Prostate gland (tissue), 2 donors: ENCODE data around the gene RTKN. TPM values are rescaled to one million over a fixed set of nuclear protein-coding genes. Genes with fewer than 3 reads are reported as not detected.

Experiments
- DNase-seq: peaks from one replicate; pipeline ENCODE4 v3.0.0-alpha.2; 2019; ENCODE audit warnings: low spot score
- H3K27ac ChIP-seq, 2 donors: fragments of 200-600 bp; sonication (generic); 2 replicates each; pipeline ENCODE4 v1.5.1; 2017 to 2019
- H3K27me3 ChIP-seq: fragments of 200-600 bp; sonication (generic); replicated peaks from 2 replicates; pipeline ENCODE4 v1.5.1; 2019; ENCODE audit not compliant: insufficient read depth
- H3K36me3 ChIP-seq, 2 donors: fragments of 200-600 bp; sonication (generic); 1 replicate in 1 of 2; 2 replicates in 1 of 2; pipeline versions ENCODE4 v1.5.1 to v1.8.1; 2017 to 2019
- H3K4me1 ChIP-seq: fragments of 200-600 bp; sonication (generic); replicated peaks from 2 replicates; pipeline ENCODE4 v1.5.1; 2019
- H3K4me3 ChIP-seq, 2 donors: fragments of 200-600 bp; sonication (generic); 2 replicates each; pipeline ENCODE4 v1.5.1; 2017 to 2019
- H3K9me3 ChIP-seq: fragments of 200-600 bp; sonication (generic); 2 replicates; pipeline ENCODE4 v1.5.1; 2017
- CTCF ChIP-seq, 4 experiments: fragments of 200-600 bp in 2 of 4; fragments of 450-650 bp in 2 of 4; sonication (generic) in 2 of 4; IDR thresholded peaks; 1 replicate in 3 of 4; 2 replicates in 1 of 4; pipeline ENCODE4 v1.5.1; 2016 to 2019; ENCODE audit warnings: antibody characterized with exemption in 4 of 4, mild to moderate bottlenecking in 2 of 4, moderate library complexity in 2 of 4
- POLR2A ChIP-seq: fragments of 450-650 bp; IDR thresholded peaks from one replicate; pipeline ENCODE4 v1.6.1; 2016; ENCODE audit warnings: antibody characterized with exemption, mild to moderate bottlenecking
- POLR2AphosphoS5 ChIP-seq: sonication (generic); formaldehyde crosslinking; IDR thresholded peaks from one replicate; pipeline ENCODE4 v1.6.1; 2017; ENCODE audit warnings: antibody characterized with exemption
- WGBS: methylation state at CpG from one replicate; pipeline ENCODE4 v1.1.5; 2018; 5-methylcytosine and 5-hydroxymethylcytosine counted together
- intact Hi-C: fragments of 100-400 bp; cut with DNase I; formaldehyde crosslinking; loops from one replicate; pipeline ENCODE4 v1.14.2; 2022
- total RNA-seq, 2 donors: library from RNA; depleted of rRNA; stranded (reverse); fragments of >200 nt; gene quantifications; one replicate each; pipeline ENCODE4 v1.1.0, GENCODE V29; 2016

RTKN gene
- total RNA-seq, 2 donors from 2014 or later = 24.5 to 26.0 TPM

DNA sequence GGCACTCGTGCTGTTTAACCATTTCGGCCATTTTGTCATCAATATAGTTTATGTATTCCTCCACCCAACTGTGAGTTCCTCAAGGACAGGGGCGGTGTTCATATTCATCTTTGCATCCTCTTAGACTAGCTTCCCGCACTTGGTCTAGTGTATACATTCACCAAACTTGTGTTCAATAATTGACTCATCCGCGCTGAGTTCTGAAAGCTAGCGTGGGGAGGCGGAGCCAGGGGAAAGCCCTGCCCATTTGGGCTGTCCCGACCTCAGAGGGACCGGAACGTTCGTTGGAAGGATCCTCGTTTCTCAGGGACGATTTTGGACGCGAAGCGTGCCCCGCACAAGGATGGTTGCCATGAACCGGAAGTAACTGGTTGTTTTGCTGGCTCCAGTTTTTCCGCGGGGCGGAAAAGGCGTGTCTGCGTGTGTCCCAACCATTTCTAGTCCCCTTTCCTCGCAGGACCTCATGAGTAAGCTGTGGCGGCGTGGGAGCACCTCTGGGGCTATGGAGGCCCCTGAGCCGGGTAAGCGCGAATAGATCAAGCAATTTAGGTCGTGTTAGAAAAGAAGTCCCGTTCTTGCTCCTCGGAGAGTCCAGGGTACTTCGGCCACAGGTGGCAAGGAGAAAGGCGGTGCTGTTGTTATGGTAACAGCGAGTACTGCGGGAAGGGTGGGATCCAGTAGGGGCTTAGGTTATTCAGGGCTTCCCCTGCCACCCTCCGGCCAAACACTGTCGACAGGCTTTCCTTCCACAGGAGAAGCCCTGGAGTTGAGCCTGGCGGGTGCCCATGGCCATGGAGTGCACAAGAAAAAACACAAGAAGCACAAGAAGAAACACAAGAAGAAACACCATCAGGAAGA is 13.1 kb upstream of the RTKN start, which contains the start of gene INO80B:
INO80B (plus strand) TSS at position 434 of the 858 bp plus-strand sequence; CDS start at position 464, 30 bp downstream.
- peak; percentile 94 for DNase-seq
- H3K36me3 ChIP-seq = no peaks in the 10 kb centered on the region
- WGBS = under 1% methylated on average over 40 of the region's 40 CpGs
- TF ChIP-seq POLR2A (no peak), POLR2AphosphoS5 (peak; percentile 100), CTCF (IDR thresholded peaks at IDR 0.05) (peak in 2 of 4 experiments; percentile 24 to 25)
- H3K27ac ChIP-seq = peak within 1 kb of the TSS; percentile 58 to 74
- H3K4me3 ChIP-seq = peak within 1 kb of the TSS; percentile 52 to 59
- peaks cover 10% of the 10 kb centered on the region for H3K4me1 ChIP-seq
- no peaks in the 10 kb centered on the region for H3K27me3 ChIP-seq
- intact Hi-C loops = no loop called here
- H3K9me3 ChIP-seq = no peaks in the 10 kb centered on the region

- TF ChIP-seq POLR2A = no peak
- no peak for TF ChIP-seq POLR2AphosphoS5
- Histone ChIP-seq H3K27me3 (no peaks in the 10 kb centered on the region), H3K4me3 (no peak overlapping the region), H3K36me3 (no peaks in the 10 kb centered on the region), H3K9me3 (no peaks in the 10 kb centered on the region), H3K4me1 (peaks cover 2% of the 10 kb centered on the region), H3K27ac (no peak overlapping the region)
- no peak for DNase-seq
- 65% methylated on average over 3 of the region's 3 CpGs for WGBS
- intact Hi-C loops = no loop called here
These were observed 8.9 kb upstream of the RTKN start for GRCh38 chr2:74450570-74451190.

DNA sequence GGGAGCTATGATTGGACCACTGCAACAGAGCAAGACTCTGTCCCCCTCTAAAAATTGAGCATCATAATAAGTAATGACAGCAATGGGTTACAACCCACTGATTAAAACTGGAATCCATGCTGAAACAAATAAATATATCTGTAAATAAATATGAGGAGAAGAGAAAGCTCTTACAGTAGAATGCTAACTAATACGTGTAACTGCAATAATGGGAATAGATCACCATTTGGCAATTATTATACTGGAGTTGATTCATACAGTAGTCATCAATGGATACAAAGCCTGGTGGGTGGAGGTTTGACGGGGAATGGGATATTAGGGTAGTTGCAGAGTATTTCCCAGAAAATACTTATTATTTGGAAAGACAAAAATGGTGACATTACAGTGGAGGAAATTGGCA is 7.0 kb upstream of the RTKN start:
- Histone ChIP-seq H3K9me3 (no peaks in the 10 kb centered on the region), H3K27ac (no peak overlapping the region), H3K36me3 (no peaks in the 10 kb centered on the region), H3K27me3 (no peaks in the 10 kb centered on the region), H3K4me1 (no peaks in the 10 kb centered on the region), H3K4me3 (no peak overlapping the region)
- TF ChIP-seq CTCF (IDR thresholded peaks at IDR 0.05) (no peak), POLR2A (no peak)
- no peak for DNase-seq
- intact Hi-C loops = no loop called here
- 81% methylated on average over 2 of the region's 2 CpGs for WGBS

- Histone ChIP-seq H3K4me1 (no peaks in the 10 kb centered on the region), H3K4me3 (no peak overlapping the region), H3K9me3 (no peaks in the 10 kb centered on the region), H3K27me3 (no peaks in the 10 kb centered on the region), H3K27ac (no peak overlapping the region), H3K36me3 (no peaks in the 10 kb centered on the region)
- 86% methylated on average over 5 of the region's 5 CpGs for WGBS
- DNase-seq = no peak
- TF ChIP-seq POLR2AphosphoS5 (no peak), CTCF (IDR thresholded peaks at IDR 0.05) (no peak), POLR2A (no peak)
- intact Hi-C loops = no loop called here
These were observed 5.7 kb upstream of the RTKN start for GRCh38 chr2:74447230-74447999.
